Testis (tissue), 3 donors: ENCODE data around the gene OPRM1. TPM values are rescaled to one million over a fixed set of nuclear protein-coding genes. Genes with fewer than 3 reads are reported as not detected.
"Not testable (repeated sequence)": the region's sequence is repeated elsewhere in the genome, so short reads cannot be mapped to it uniquely, and the experiment has no call there.

Experiments used
- DNase-seq: peaks from one replicate; pipeline ENCODE4 v3.0.0-alpha.2; 2019
- H3K27ac ChIP-seq, 2 donors: fragments of 200-600 bp; sonication (generic); one replicate each; pipeline ENCODE4 v1.5.1; 2019
- H3K27me3 ChIP-seq: fragments of 200-600 bp; sonication (generic); one replicate; pipeline ENCODE4 v1.5.1; 2019
- H3K36me3 ChIP-seq: fragments of 200-600 bp; sonication (generic); one replicate; pipeline ENCODE4 v1.5.1; 2017; ENCODE audit warnings: low read depth; ENCODE audit errors: missing control alignments
- H3K4me1 ChIP-seq: fragments of 200-600 bp; sonication (generic); one replicate; pipeline ENCODE4 v1.5.1; 2019
- H3K4me3 ChIP-seq, 2 donors: fragments of 200-600 bp; sonication (generic); one replicate each; pipeline ENCODE4 v1.5.1; 2017 to 2019
- H3K9me3 ChIP-seq: fragments of 200-600 bp; sonication (generic); one replicate; pipeline ENCODE4 v1.5.1; 2017
- CTCF ChIP-seq, 3 experiments: fragments of 450-650 bp in 2 of 3; fragments of 200-600 bp in 1 of 3; sonication (generic) in 1 of 3; IDR thresholded peaks; one replicate each; pipeline ENCODE4 v1.5.1; 2016 to 2019; ENCODE audit warnings: antibody characterized with exemption in 3 of 3, mild to moderate bottlenecking in 2 of 3, moderate library complexity in 1 of 3
- POLR2A ChIP-seq: fragments of 450-650 bp; IDR thresholded peaks from one replicate; pipeline ENCODE4 v1.6.1; 2017; ENCODE audit warnings: antibody characterized with exemption, mild to moderate bottlenecking, moderate library complexity
- WGBS, 2 donors: methylation state at CpG; one replicate each; pipeline ENCODE4 v1.1.5; 2018; 5-methylcytosine and 5-hydroxymethylcytosine counted together
- intact Hi-C: fragments of 100-400 bp; cut with DNase I; formaldehyde crosslinking; loops from one replicate; pipeline ENCODE4 v1.15.1; 2023; ENCODE audit warnings: low total_unique reads
- polyA plus RNA-seq: library from polyadenylated mRNA; stranded (reverse); fragments of 350-450 nt; fragmentation: Illumina TruSeq; extraction: RNeasy Lipid Tissue Mini Kit (QIAGEN cat#74804); gene quantifications from one replicate; pipeline ENCODE4 v1.2.3, GENCODE V29; 2014; ENCODE audit warnings: low read depth, low replicate concordance; ENCODE audit not compliant: insufficient read depth
- total RNA-seq, 2 donors: library from RNA; depleted of rRNA; stranded (reverse); fragments of >200 nt; gene quantifications; one replicate each; pipeline ENCODE4 v1.2.3, GENCODE V29; 2016

Gene OPRM1
- total and polyA plus RNA-seq, 3 donors from 2014 or later: 1.1 to 8.7 (median 4.0) TPM

GRCh38 chr6:154165478-154165877 is 126.4 kb downstream of the OPRM1 start:
- no peak overlapping the region for H3K27ac ChIP-seq
- 76% methylated on average over 2 of the region's 2 CpGs for WGBS, 2 donors
- intact Hi-C loops: no loop called here

GRCh38 chr6:154166140-154166539 is 127.1 kb downstream of the OPRM1 start:
- Histone ChIP-seq H3K27ac (no peak overlapping the region), H3K36me3 (no peaks in the 10 kb centered on the region), H3K4me1 (peaks cover 8% of the 10 kb centered on the region), H3K9me3 (no peaks in the 10 kb centered on the region), H3K4me3 (no peak overlapping the region), H3K27me3 (no peaks in the 10 kb centered on the region)
- 86 to 87% methylated on average over 9 of the region's 9 CpGs for WGBS, 2 donors
- intact Hi-C loops: no loop called here
- peak in 1 of 3 experiments; percentile 30 for TF ChIP-seq CTCF (IDR thresholded peaks at IDR 0.05)
- no peak for TF ChIP-seq POLR2A
- no peak for DNase-seq

More at GRCh38 chr6:154165478-154165877, 126.4 kb downstream of the OPRM1 start:
- no peaks in the 10 kb centered on the region for H3K27me3 ChIP-seq
- TF ChIP-seq CTCF (IDR thresholded peaks at IDR 0.05) (no peak), POLR2A (no peak)
- DNase-seq: no peak
- H3K4me3 ChIP-seq: no peak overlapping the region
- peaks cover 8% of the 10 kb centered on the region for H3K4me1 ChIP-seq
- H3K9me3 ChIP-seq: no peaks in the 10 kb centered on the region
- no peaks in the 10 kb centered on the region for H3K36me3 ChIP-seq

- DNase-seq: no peak
- no peaks in the 10 kb centered on the region for H3K9me3 ChIP-seq
- no peaks in the 10 kb centered on the region for H3K36me3 ChIP-seq
- WGBS, 2 donors: 42 to 59% methylated on average over 2 of the region's 2 CpGs
- peak overlapping the region in 1 of 2 donors; percentile 18 for H3K27ac ChIP-seq
- TF ChIP-seq CTCF (IDR thresholded peaks at IDR 0.05) (no peak), POLR2A (no peak)
- no peak overlapping the region for H3K4me3 ChIP-seq
- intact Hi-C loops: no loop called here
- no peaks in the 10 kb centered on the region for H3K27me3 ChIP-seq
- H3K4me1 ChIP-seq: peaks cover 8% of the 10 kb centered on the region
These were observed 128.1 kb downstream of the OPRM1 start for GRCh38 chr6:154167126-154167525.

- no peak overlapping the region for H3K4me3 ChIP-seq
- no peaks in the 10 kb centered on the region for H3K9me3 ChIP-seq
- intact Hi-C loops: no loop called here
- H3K27ac ChIP-seq: no peak overlapping the region
- TF ChIP-seq CTCF (IDR thresholded peaks at IDR 0.05) (no peak), POLR2A (no peak)
- no peak for DNase-seq
- WGBS, 2 donors: 89 to 95% methylated on average over 5 of the region's 5 CpGs
- H3K4me1 ChIP-seq: peaks cover 8% of the 10 kb centered on the region
- no peaks in the 10 kb centered on the region for H3K27me3 ChIP-seq
- H3K36me3 ChIP-seq: no peaks in the 10 kb centered on the region
These were observed 130.3 kb downstream of the OPRM1 start for GRCh38 chr6:154169193-154169847.

- Histone ChIP-seq H3K27me3 (no peaks in the 10 kb centered on the region), H3K27ac (no peak overlapping the region), H3K4me1 (peaks cover 8% of the 10 kb centered on the region), H3K9me3 (no peaks in the 10 kb centered on the region), H3K36me3 (no peaks in the 10 kb centered on the region), H3K4me3 (no peak overlapping the region)
- no peak for DNase-seq
- intact Hi-C loops: no loop called here
- TF ChIP-seq POLR2A (no peak), CTCF (IDR thresholded peaks at IDR 0.05) (no peak)
- WGBS, 2 donors: 78 to 81% methylated on average over 2 of the region's 2 CpGs
These were observed 131.1 kb downstream of the OPRM1 start for GRCh38 chr6:154170106-154170505.

- H3K4me1 ChIP-seq: not testable (repeated sequence)
These were observed 133.4 kb downstream of the OPRM1 start for GRCh38 chr6:154172393-154172792.

More at GRCh38 chr6:154172393-154172792, 133.4 kb downstream of the OPRM1 start:
- H3K9me3 ChIP-seq, DNase-seq, H3K36me3 ChIP-seq, H3K27me3 ChIP-seq, H3K4me3 ChIP-seq, H3K27ac ChIP-seq, intact Hi-C loops: not testable (repeated sequence)
- 83% methylated on average over 5 of the region's 5 CpGs; no CpG with 5 or more reads in 1 of the 2 donors for WGBS, 2 donors
